ENCODE measurements around the gene ARHGEF19.

DNA sequence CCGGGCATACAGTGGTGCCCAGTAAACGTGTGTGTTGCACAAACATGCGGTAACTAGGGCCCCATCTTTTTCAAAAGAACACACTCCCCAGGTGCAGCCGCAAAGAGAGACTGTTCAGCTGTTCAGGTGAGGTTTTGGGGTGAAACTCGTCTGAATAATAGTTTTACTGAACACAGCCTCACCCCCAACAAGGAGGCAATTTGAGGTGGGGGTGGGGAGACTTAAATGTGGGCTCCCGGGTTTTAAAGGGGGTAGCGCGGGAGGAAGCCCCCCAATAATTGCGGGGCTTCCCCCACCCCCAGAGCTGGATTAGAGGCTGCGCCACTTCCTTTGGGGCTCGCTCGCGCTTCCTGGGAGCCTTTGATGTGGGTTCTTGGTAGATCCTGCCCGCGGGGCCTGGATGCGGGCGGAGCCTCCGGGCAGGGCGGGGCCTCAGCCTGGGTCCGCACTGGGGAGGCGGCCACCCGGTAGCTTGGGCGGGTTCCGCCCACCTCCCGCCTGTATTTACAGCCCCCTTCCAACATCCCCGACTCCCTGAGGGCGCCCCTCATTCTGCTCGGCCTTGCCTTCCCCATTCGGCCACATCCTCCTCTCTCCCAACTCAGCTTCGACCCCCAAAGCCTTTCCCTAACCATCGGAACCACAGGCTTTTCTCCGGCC lies 50.2 kb downstream of the ARHGEF19 start:
- TF ChIP-seq POLR2A (IDR thresholded peaks at IDR 0.05) = no peak
- TF ChIP-seq, protein P1, sequence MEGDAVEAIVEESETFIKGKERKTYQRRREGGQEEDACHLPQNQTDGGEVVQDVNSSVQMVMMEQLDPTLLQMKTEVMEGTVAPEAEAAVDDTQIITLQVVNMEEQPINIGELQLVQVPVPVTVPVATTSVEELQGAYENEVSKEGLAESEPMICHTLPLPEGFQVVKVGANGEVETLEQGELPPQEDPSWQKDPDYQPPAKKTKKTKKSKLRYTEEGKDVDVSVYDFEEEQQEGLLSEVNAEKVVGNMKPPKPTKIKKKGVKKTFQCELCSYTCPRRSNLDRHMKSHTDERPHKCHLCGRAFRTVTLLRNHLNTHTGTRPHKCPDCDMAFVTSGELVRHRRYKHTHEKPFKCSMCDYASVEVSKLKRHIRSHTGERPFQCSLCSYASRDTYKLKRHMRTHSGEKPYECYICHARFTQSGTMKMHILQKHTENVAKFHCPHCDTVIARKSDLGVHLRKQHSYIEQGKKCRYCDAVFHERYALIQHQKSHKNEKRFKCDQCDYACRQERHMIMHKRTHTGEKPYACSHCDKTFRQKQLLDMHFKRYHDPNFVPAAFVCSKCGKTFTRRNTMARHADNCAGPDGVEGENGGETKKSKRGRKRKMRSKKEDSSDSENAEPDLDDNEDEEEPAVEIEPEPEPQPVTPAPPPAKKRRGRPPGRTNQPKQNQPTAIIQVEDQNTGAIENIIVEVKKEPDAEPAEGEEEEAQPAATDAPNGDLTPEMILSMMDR (IDR thresholded peaks at IDR 0.05) = no peak

Data from testis (tissue), 2 donors.